Prostate gland (tissue), 2 donors: ENCODE results near the gene ARHGEF3. TPM values are rescaled to one million over a fixed set of nuclear protein-coding genes. Genes with fewer than 3 reads are reported as not detected.

ENCODE experiments used
- DNase-seq: peaks from one replicate; pipeline ENCODE4 v3.0.0-alpha.2; 2019; ENCODE audit warnings: low spot score
- H3K27ac ChIP-seq, 2 donors: fragments of 200-600 bp; sonication (generic); 2 replicates each; pipeline ENCODE4 v1.5.1; 2017 to 2019
- H3K27me3 ChIP-seq: fragments of 200-600 bp; sonication (generic); replicated peaks from 2 replicates; pipeline ENCODE4 v1.5.1; 2019; ENCODE audit not compliant: insufficient read depth
- H3K36me3 ChIP-seq, 2 donors: fragments of 200-600 bp; sonication (generic); 1 replicate in 1 of 2; 2 replicates in 1 of 2; pipeline versions ENCODE4 v1.5.1 to v1.8.1; 2017 to 2019
- H3K4me1 ChIP-seq: fragments of 200-600 bp; sonication (generic); replicated peaks from 2 replicates; pipeline ENCODE4 v1.5.1; 2019
- H3K4me3 ChIP-seq, 2 donors: fragments of 200-600 bp; sonication (generic); 2 replicates each; pipeline ENCODE4 v1.5.1; 2017 to 2019
- H3K9me3 ChIP-seq: fragments of 200-600 bp; sonication (generic); 2 replicates; pipeline ENCODE4 v1.5.1; 2017
- CTCF ChIP-seq, 4 experiments: fragments of 200-600 bp in 2 of 4; fragments of 450-650 bp in 2 of 4; sonication (generic) in 2 of 4; IDR thresholded peaks; 1 replicate in 3 of 4; 2 replicates in 1 of 4; pipeline ENCODE4 v1.5.1; 2016 to 2019; ENCODE audit warnings: antibody characterized with exemption in 4 of 4, mild to moderate bottlenecking in 2 of 4, moderate library complexity in 2 of 4
- POLR2A ChIP-seq: fragments of 450-650 bp; IDR thresholded peaks from one replicate; pipeline ENCODE4 v1.6.1; 2016; ENCODE audit warnings: antibody characterized with exemption, mild to moderate bottlenecking
- POLR2AphosphoS5 ChIP-seq: sonication (generic); formaldehyde crosslinking; IDR thresholded peaks from one replicate; pipeline ENCODE4 v1.6.1; 2017; ENCODE audit warnings: antibody characterized with exemption
- WGBS: methylation state at CpG from one replicate; pipeline ENCODE4 v1.1.5; 2018; 5-methylcytosine and 5-hydroxymethylcytosine counted together
- intact Hi-C: fragments of 100-400 bp; cut with DNase I; formaldehyde crosslinking; loops from one replicate; pipeline ENCODE4 v1.14.2; 2022
- total RNA-seq, 2 donors: library from RNA; depleted of rRNA; stranded (reverse); fragments of >200 nt; gene quantifications; one replicate each; pipeline ENCODE4 v1.1.0, GENCODE V29; 2016

Gene ARHGEF3
- total RNA-seq, 2 donors from 2014 or later = 21.6 to 59.4 TPM

- Histone ChIP-seq H3K27me3 (no peaks in the 10 kb centered on the region), H3K9me3 (no peaks in the 10 kb centered on the region), H3K27ac (no peak overlapping the region), H3K4me1 (no peaks in the 10 kb centered on the region), H3K4me3 (no peak overlapping the region), H3K36me3 (no peaks in the 10 kb centered on the region)
- TF ChIP-seq POLR2AphosphoS5 (no peak), POLR2A (no peak), CTCF (IDR thresholded peaks at IDR 0.05) (no peak)
- DNase-seq = no peak
- intact Hi-C loops = no loop called here
- WGBS = 89% methylated on average over 16 of the region's 16 CpGs
Observed at GRCh38 chr3:56772952-56773938, 28.5 kb downstream of the ARHGEF3 start.

GRCh38 chr3:56771376-56771775 lies 30.4 kb downstream of the ARHGEF3 start:
- no peak for TF ChIP-seq CTCF (IDR thresholded peaks at IDR 0.05)
- no peak for TF ChIP-seq POLR2A
- TF ChIP-seq POLR2AphosphoS5 = no peak
- Histone ChIP-seq H3K27ac (no peak overlapping the region), H3K27me3 (no peaks in the 10 kb centered on the region), H3K36me3 (no peaks in the 10 kb centered on the region), H3K9me3 (no peaks in the 10 kb centered on the region), H3K4me3 (no peak overlapping the region), H3K4me1 (no peaks in the 10 kb centered on the region)
- intact Hi-C loops = no loop called here
- no peak for DNase-seq

DNA sequence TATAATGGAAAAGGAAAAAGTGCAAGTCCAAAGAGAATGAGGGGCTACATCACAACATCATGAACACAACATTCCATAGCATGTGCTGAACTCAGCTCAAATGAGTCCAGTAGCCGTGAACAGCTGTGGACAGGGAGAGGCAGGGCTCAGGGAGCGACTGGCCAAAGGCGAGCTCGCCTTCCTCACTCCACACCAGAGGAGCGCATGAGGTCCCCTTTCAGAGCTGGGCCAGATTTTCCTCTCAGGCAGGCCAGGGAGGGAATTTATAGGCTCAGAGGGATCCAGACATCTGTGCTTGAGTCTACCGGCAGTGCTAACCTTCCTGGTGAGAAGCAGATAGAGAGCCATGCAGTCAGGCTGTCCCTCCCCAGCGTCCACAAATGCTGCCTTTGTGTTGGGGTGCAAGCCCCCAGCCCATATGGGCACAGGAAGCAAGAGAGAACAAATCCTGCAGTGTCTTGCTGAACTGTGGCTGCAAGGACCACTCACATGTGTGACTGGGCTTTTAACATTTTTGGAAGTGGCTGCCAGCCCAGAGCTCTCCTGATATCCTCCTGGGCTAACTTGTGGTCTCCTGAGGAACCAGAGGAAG lies 32.5 kb downstream of the ARHGEF3 start:
- DNase-seq = no peak
- no peaks in the 10 kb centered on the region for H3K9me3 ChIP-seq
- H3K27me3 ChIP-seq = no peaks in the 10 kb centered on the region
- TF ChIP-seq CTCF (IDR thresholded peaks at IDR 0.05) (no peak), POLR2A (no peak), POLR2AphosphoS5 (no peak)
- 62% methylated on average over 7 of the region's 7 CpGs for WGBS
- H3K4me3 ChIP-seq = no peak overlapping the region
- H3K4me1 ChIP-seq = no peaks in the 10 kb centered on the region
- H3K27ac ChIP-seq = no peak overlapping the region
- H3K36me3 ChIP-seq = no peaks in the 10 kb centered on the region
- intact Hi-C loops = no loop called here

- H3K27me3 ChIP-seq = no peaks in the 10 kb centered on the region
- no peaks in the 10 kb centered on the region for H3K4me1 ChIP-seq
- no peaks in the 10 kb centered on the region for H3K9me3 ChIP-seq
- intact Hi-C loops = no loop called here
- no peak overlapping the region for H3K4me3 ChIP-seq
- no peak for DNase-seq
- TF ChIP-seq CTCF (IDR thresholded peaks at IDR 0.05) = no peak
- TF ChIP-seq POLR2AphosphoS5 = no peak
- TF ChIP-seq POLR2A = no peak
- 74% methylated on average over 6 of the region's 6 CpGs for WGBS
- H3K36me3 ChIP-seq = no peaks in the 10 kb centered on the region
- H3K27ac ChIP-seq = no peak overlapping the region
Observed at GRCh38 chr3:56764904-56765547, 36.7 kb downstream of the ARHGEF3 start.
